Lower leg skin (tissue), 3 donors: ENCODE data around the gene SRSF10.

Source experiments
- POLR2A ChIP-seq, 2 donors: fragments of 450-650 bp; IDR thresholded peaks; one replicate each; pipeline ENCODE4 v1.6.1; 2016 to 2017; ENCODE audit warnings: antibody characterized with exemption in 2 of 2, mild to moderate bottlenecking in 1 of 2, moderate library complexity in 1 of 2
- TF ChIP-seq, protein P1 (sequence below), 3 donors: fragments of 450-650 bp; IDR thresholded peaks; one replicate each; pipeline ENCODE4 v1.5.1; 2016; ENCODE audit warnings: antibody characterized with exemption in 3 of 3, mild to moderate bottlenecking in 3 of 3, moderate library complexity in 2 of 3

DNA sequence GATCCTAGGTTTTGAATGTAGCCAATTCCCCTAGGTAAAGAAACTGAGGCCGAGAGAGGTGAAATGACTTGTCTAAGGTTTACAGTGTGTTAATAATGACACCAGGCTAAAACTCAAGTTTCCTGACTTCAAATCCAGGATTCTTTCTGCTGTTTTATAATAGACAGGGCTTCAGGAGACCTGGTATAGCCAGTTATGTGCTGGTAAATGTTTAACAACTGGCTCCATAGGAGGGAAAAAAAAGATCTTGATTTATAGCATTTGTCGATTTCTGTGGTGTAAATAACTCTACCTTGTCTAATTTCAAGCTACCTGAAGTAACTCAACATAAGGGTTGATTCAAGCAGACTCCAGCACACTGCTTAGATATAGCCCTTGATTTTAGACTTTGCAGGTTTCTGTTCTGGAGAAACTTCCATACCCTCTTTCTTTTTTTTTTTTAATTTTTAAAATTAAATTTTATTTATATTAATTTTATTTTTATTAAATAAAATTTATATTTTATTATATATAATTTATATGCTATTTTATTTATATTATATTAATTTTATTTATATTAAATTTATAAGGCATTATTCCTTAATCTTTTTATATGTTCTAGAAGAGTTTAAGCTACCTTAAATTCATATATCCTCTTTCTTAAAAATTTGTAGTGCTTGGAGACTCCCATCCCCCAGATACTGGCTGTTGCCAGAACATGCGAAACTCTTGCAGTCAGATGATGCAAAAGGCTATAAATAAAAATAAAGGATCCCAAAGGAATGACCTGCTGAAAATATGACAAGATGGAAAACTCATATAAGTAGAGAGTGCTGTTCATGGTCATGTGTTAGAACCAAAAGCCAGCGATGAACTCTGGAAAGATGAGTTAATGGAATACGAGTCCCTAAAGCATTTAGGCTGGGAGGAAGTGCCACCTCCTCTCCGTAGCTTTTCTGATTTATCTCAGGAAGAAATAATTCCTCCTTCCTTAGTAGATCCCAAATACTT, 35.4 kb upstream of the SRSF10 start:
- TF ChIP-seq POLR2A (IDR thresholded peaks at IDR 0.05), result no peak
- TF ChIP-seq, protein P1, sequence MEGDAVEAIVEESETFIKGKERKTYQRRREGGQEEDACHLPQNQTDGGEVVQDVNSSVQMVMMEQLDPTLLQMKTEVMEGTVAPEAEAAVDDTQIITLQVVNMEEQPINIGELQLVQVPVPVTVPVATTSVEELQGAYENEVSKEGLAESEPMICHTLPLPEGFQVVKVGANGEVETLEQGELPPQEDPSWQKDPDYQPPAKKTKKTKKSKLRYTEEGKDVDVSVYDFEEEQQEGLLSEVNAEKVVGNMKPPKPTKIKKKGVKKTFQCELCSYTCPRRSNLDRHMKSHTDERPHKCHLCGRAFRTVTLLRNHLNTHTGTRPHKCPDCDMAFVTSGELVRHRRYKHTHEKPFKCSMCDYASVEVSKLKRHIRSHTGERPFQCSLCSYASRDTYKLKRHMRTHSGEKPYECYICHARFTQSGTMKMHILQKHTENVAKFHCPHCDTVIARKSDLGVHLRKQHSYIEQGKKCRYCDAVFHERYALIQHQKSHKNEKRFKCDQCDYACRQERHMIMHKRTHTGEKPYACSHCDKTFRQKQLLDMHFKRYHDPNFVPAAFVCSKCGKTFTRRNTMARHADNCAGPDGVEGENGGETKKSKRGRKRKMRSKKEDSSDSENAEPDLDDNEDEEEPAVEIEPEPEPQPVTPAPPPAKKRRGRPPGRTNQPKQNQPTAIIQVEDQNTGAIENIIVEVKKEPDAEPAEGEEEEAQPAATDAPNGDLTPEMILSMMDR (IDR thresholded peaks at IDR 0.05), result no peak
